ENCODE measurements around the gene SUPT5H.
A peak's percentile ranks its signal among the peaks of the same experiment; 100 is the strongest.

SUPT5H gene

DNA sequence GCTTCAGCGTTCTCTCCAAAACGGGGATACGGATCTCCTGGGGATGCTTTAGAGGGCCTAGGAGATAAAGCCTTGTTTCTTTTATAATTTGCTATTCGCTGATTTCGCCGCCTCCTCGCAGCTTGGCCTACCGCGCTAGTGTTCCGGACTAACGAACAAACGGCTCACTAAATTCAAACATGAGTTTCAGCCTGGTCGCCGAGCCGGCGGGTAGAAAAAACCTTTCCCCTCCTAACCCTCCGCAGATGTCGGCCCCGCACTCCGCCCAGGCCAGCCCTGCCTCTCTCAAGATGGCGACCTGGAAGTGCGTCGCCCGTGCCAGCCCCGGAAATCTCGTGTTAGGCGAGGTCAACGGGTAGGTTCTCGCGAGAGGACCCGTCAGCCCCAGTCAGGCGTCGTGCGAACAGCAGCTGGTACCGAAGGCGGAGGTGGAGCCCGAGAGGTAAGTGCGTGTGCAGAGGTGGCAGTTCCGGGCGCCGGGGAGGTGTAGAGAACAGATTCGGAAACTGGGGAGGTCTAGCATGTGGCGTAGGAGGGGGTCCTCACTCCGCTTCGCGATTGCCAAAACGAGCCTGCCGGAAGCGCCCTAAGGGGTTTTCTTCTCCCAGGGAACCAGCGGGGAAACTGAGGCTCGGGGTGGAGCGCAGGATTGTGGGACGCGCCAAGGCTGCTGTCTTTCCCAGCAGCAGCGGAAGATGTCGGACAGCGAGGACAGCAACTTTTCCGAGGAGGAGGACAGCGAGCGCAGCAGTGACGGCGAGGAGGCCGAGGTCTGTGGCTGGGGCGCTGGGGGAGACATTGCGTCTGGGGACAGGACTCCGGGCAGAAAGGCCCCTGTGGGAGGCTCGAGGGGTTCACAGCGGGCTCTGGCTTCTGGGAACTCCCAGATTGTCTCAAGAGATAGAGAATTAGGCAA is at the start of gene SUPT5H:
SUPT5H (plus strand) TSS at position 387 of the 916 bp plus-strand sequence; CDS start at position 696, 309 bp downstream.
- H3K27me3 ChIP-seq (ENCODE audit: insufficient read depth, low read depth, severe bottlenecking), result no peaks in the 10 kb centered on the region
- peak within 1 kb of the TSS; percentile 90 for H3K27ac ChIP-seq
- TF ChIP-seq, protein P1, sequence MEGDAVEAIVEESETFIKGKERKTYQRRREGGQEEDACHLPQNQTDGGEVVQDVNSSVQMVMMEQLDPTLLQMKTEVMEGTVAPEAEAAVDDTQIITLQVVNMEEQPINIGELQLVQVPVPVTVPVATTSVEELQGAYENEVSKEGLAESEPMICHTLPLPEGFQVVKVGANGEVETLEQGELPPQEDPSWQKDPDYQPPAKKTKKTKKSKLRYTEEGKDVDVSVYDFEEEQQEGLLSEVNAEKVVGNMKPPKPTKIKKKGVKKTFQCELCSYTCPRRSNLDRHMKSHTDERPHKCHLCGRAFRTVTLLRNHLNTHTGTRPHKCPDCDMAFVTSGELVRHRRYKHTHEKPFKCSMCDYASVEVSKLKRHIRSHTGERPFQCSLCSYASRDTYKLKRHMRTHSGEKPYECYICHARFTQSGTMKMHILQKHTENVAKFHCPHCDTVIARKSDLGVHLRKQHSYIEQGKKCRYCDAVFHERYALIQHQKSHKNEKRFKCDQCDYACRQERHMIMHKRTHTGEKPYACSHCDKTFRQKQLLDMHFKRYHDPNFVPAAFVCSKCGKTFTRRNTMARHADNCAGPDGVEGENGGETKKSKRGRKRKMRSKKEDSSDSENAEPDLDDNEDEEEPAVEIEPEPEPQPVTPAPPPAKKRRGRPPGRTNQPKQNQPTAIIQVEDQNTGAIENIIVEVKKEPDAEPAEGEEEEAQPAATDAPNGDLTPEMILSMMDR (IDR thresholded peaks at IDR 0.05; ENCODE audit: low read depth, low read length), result no peak
- no peaks in the 10 kb centered on the region for H3K9me3 ChIP-seq (ENCODE audit: severe bottlenecking)
- peak; percentile 97 for DNase-seq
- peaks cover 22% of the 10 kb centered on the region for H3K36me3 ChIP-seq
- H3K4me3 ChIP-seq (ENCODE audit: low read depth, low read length), result peak within 1 kb of the TSS; percentile 95

GRCh38 chr19:39397360-39398296 is 47.8 kb upstream of the SUPT5H start:
- peak; percentile 81 for DNase-seq
- peak overlapping the region; percentile 20; the same call in 1 of the 2 replicates for H3K27ac ChIP-seq
- TF ChIP-seq, protein P1 (IDR thresholded peaks at IDR 0.05; ENCODE audit: low read depth, low read length), result peak; percentile 97

GRCh38 chr19:39398297-39398864 is 47.0 kb upstream of the SUPT5H start:
- Histone ChIP-seq H3K27ac (no peak overlapping the region; the same call in 1 of the 2 replicates), H3K36me3 (peaks cover 20% of the 10 kb centered on the region), H3K27me3 (ENCODE audit: insufficient read depth, low read depth, severe bottlenecking) (no peaks in the 10 kb centered on the region), H3K9me3 (ENCODE audit: severe bottlenecking) (no peaks in the 10 kb centered on the region), H3K4me3 (ENCODE audit: low read depth, low read length) (no peak overlapping the region)
- TF ChIP-seq, protein P1 (IDR thresholded peaks at IDR 0.05; ENCODE audit: low read depth, low read length), result no peak
- no peak for DNase-seq

More at GRCh38 chr19:39397360-39398296, 47.8 kb upstream of the SUPT5H start:
- Histone ChIP-seq H3K4me3 (ENCODE audit: low read depth, low read length) (no peak overlapping the region), H3K27me3 (ENCODE audit: insufficient read depth, low read depth, severe bottlenecking) (no peaks in the 10 kb centered on the region), H3K36me3 (peaks cover 21% of the 10 kb centered on the region), H3K9me3 (ENCODE audit: severe bottlenecking) (no peaks in the 10 kb centered on the region)

GRCh38 chr19:39399668-39400050 is 45.7 kb upstream of the SUPT5H start:
- no peaks in the 10 kb centered on the region for H3K27me3 ChIP-seq (ENCODE audit: insufficient read depth, low read depth, severe bottlenecking)
- H3K27ac ChIP-seq, result no peak overlapping the region
- no peaks in the 10 kb centered on the region for H3K9me3 ChIP-seq (ENCODE audit: severe bottlenecking)
- TF ChIP-seq, protein P1 (IDR thresholded peaks at IDR 0.05; ENCODE audit: low read depth, low read length), result no peak
- no peak overlapping the region for H3K4me3 ChIP-seq (ENCODE audit: low read depth, low read length)
- H3K36me3 ChIP-seq, result peaks cover 12% of the 10 kb centered on the region
- DNase-seq, result no peak

DNA sequence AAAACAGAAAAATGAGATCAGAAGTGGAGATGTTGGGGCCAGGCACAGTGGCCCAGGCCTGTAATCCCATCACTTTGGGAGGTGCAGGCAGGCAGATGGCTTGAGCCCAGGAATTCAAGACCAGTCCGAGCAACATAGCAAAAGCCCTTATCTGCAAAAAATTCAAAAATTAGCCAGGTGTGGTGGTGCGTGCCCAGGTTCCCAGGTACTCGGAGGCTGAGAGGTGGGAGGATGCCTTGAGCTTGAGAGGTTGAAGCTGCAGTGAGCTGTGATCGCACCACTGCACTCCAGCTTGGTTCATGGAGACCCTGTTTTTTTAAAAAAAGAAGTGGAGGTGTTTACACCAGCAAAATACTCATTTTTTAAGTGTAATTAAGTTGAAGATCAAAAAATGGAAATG is 45.3 kb upstream of the SUPT5H start:
- H3K36me3 ChIP-seq, result peaks cover 9% of the 10 kb centered on the region
- TF ChIP-seq, protein P1 (IDR thresholded peaks at IDR 0.05; ENCODE audit: low read depth, low read length), result no peak
- H3K27ac ChIP-seq, result no peak overlapping the region
- H3K9me3 ChIP-seq (ENCODE audit: severe bottlenecking), result no peaks in the 10 kb centered on the region
- no peak for DNase-seq
- H3K4me3 ChIP-seq (ENCODE audit: low read depth, low read length), result no peak overlapping the region
- no peaks in the 10 kb centered on the region for H3K27me3 ChIP-seq (ENCODE audit: insufficient read depth, low read depth, severe bottlenecking)
